Caco-2 (cell line): ENCODE measurements around the gene AHDC1. TPM values are rescaled to one million over a fixed set of nuclear protein-coding genes. Genes with fewer than 3 reads are reported as not detected.
"Not testable (repeated sequence)": the region's sequence is repeated elsewhere in the genome, so short reads cannot be mapped to it uniquely, and the experiment has no call there.

Source experiments
- BruUV-seq: library from RNA; stranded (reverse); fragments of 400-500 nt; replicated peaks from 2 replicates; lab custom pipeline; 2021; lab: Mats Ljungman, UMichigan
- CTCF ChIA-PET: fragments of 300-600 bp; sonication (Branson Sonifier 250); formaldehyde crosslinking; loops from one replicate; lab custom pipeline; 2022; ENCODE audit warnings: antibody characterized with exemption; lab: Charles Lee
- POLR2A ChIA-PET: fragments of 300-600 bp; sonication (Branson Sonifier 250); formaldehyde crosslinking; loops from one replicate; lab custom pipeline; 2022; ENCODE audit warnings: antibody characterized with exemption; lab: Charles Lee
- DNase-seq, 2 experiments: peaks; one replicate each; pipeline versions ENCODE4 v3.0.0 to v3.0.0-alpha.2; 2020 to 2022
- H3K27me3 ChIP-seq: replicated peaks from 2 replicates; pipeline ENCODE4 v1.6.0; 2011; ENCODE audit warnings: low read length; ENCODE audit not compliant: control insufficient read depth, insufficient read depth
- H3K36me3 ChIP-seq: 2 replicates; pipeline ENCODE4 v1.5.1; 2011; ENCODE audit warnings: low read length; ENCODE audit not compliant: control insufficient read depth, insufficient read depth
- H3K4me1 ChIP-seq: fragments of 250-450 bp; sonication (Bioruptor Pico); 2 replicates; pipeline ENCODE4 v1.5.1; 2020; ENCODE audit warnings: mild to moderate bottlenecking
- H3K4me3 ChIP-seq: 2 replicates; pipeline ENCODE4 v1.5.1; 2011; ENCODE audit warnings: low read depth, mild to moderate bottlenecking, control low read depth, low read length
- H3K9me3 ChIP-seq: fragments of 250-450 bp; sonication (Bioruptor Pico); 2 replicates; pipeline ENCODE4 v1.5.1; 2020; ENCODE audit warnings: mild to moderate bottlenecking, moderate library complexity
- H3K27ac Mint-ChIP-seq: one replicate; pipeline ENCODE4 v1.8.0; 2022; ENCODE audit warnings: mixed read lengths; ENCODE audit not compliant: unreplicated experiment
- H3K27me3 Mint-ChIP-seq: one replicate; pipeline ENCODE4 v1.8.0; 2022; ENCODE audit warnings: mixed read lengths; ENCODE audit not compliant: insufficient read depth, unreplicated experiment
- H3K36me3 Mint-ChIP-seq: one replicate; pipeline ENCODE4 v1.8.0; 2022; ENCODE audit warnings: mild to moderate bottlenecking, mixed read lengths; ENCODE audit not compliant: insufficient read depth, unreplicated experiment
- H3K4me1 Mint-ChIP-seq: one replicate; pipeline ENCODE4 v1.8.0; 2022; ENCODE audit warnings: low read depth, mixed read lengths; ENCODE audit not compliant: unreplicated experiment
- H3K4me3 Mint-ChIP-seq: one replicate; pipeline ENCODE4 v1.8.0; 2022; ENCODE audit warnings: mild to moderate bottlenecking, moderate library complexity, mixed read lengths; ENCODE audit not compliant: unreplicated experiment
- H3K9me3 Mint-ChIP-seq: one replicate; pipeline ENCODE4 v1.8.0; 2022; ENCODE audit warnings: mixed read lengths; ENCODE audit not compliant: unreplicated experiment
- intact Hi-C: fragments of 100-400 bp; cut with micrococcal nuclease; formaldehyde crosslinking; loops from one replicate; pipeline ENCODE4 v1.10.0; 2022; ENCODE audit not compliant: unreplicated experiment
- total RNA-seq: library from RNA; stranded (reverse); gene quantifications from 2 replicates; pipeline ENCODE4 v1.2.3, GENCODE V29; 2022
- TF ChIP-seq, protein P1 (sequence below), 2 experiments: fragments of 200-600 bp in 1 of 2; IDR thresholded peaks; 1 replicate in 1 of 2; 2 replicates in 1 of 2; pipeline versions ENCODE4 v1.5.1 to v1.8.0; 2011 to 2022; ENCODE audit warnings: antibody characterized with exemption in 1 of 2, control low read depth in 1 of 2, inconsistent platforms in 1 of 2, low read depth in 1 of 2, low read length in 1 of 2, mild to moderate bottlenecking in 1 of 2, moderate library complexity in 1 of 2; ENCODE audit not compliant: insufficient read depth in 1 of 2, severe bottlenecking in 1 of 2, unreplicated experiment in 1 of 2

AHDC1 gene
- total RNA-seq, 1 experiment from 2014 or later, result 17.0 TPM

GRCh38 chr1:27504588-27505419 lies 99.1 kb downstream of the AHDC1 start:
- Mint-ChIP-seq H3K36me3 (no peaks in the 10 kb centered on the region), H3K4me3 (no peak overlapping the region), H3K27me3 (no peaks in the 10 kb centered on the region), H3K4me1 (peaks cover 18% of the 10 kb centered on the region), H3K27ac (peak overlapping the region; percentile 56), H3K9me3 (no peaks in the 10 kb centered on the region)
- TF ChIP-seq, protein P1, sequence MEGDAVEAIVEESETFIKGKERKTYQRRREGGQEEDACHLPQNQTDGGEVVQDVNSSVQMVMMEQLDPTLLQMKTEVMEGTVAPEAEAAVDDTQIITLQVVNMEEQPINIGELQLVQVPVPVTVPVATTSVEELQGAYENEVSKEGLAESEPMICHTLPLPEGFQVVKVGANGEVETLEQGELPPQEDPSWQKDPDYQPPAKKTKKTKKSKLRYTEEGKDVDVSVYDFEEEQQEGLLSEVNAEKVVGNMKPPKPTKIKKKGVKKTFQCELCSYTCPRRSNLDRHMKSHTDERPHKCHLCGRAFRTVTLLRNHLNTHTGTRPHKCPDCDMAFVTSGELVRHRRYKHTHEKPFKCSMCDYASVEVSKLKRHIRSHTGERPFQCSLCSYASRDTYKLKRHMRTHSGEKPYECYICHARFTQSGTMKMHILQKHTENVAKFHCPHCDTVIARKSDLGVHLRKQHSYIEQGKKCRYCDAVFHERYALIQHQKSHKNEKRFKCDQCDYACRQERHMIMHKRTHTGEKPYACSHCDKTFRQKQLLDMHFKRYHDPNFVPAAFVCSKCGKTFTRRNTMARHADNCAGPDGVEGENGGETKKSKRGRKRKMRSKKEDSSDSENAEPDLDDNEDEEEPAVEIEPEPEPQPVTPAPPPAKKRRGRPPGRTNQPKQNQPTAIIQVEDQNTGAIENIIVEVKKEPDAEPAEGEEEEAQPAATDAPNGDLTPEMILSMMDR (IDR thresholded peaks at IDR 0.05; ENCODE audit: insufficient read depth in 1 of 2, low read depth in 1 of 2, low read length in 1 of 2, severe bottlenecking in 1 of 2, unreplicated experiment in 1 of 2), result no peak
- BruUV-seq, result no TSS peak
- ChIA-PET CTCF (interaction anchor here (0.5 to 0.9 kb wide), 3 partner anchors 8 to 208 kb away, joined by 3 to 4 read pairs (median 4); partner anchors contain the start of gene WASF2), POLR2A (interaction anchor here (0.6 to 1.1 kb wide), 2 partner anchors 15 to 37 kb away, joined by 4 read pairs; partner anchors contain the start of gene WASF2)
- intact Hi-C loops, result loop anchor here (2.0 kb wide), 1 partner anchor 24 kb away; no protein-coding TSS in a partner anchor
- Histone ChIP-seq H3K4me1 (peaks cover 18% of the 10 kb centered on the region), H3K9me3 (no peaks in the 10 kb centered on the region), H3K27me3 (no peaks in the 10 kb centered on the region), H3K36me3 (no peaks in the 10 kb centered on the region), H3K4me3 (no peak overlapping the region)
- peak; percentile 47 to 65 for DNase-seq

DNA sequence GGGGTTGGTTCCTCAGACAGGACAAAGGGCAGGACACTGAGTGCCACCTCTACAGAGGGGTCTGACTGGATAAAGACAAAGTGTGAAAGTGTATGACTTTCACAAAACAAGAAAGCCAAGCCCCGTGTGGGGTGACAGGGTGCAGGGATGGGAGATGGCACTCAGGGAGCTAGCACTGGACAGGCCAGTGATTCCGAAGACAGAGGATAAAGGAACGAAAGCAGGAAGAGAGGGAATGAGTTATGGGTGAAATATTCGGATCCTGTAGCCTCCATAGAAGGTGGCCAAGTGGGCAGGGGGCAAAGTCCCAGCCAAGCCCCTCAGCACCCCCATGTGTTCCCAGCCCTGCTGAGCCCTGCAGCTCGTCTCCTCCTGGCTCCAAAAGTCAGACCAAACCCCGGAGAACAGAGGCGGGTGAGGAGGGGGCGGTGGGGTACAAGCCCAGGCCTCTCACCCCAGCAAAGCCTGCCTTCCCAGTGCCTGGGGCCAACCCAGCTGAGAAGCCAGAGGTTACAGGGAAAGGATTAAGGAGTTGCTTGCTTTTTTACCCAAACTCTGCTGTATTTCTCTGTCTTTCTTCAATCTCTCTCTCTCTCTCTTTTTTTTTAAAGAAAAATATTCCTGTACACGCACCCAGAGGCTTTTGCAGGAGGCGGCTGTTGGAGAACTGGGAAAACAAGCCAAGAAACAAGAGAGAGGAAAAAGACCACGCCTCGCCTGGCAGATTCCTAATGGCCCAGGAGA lies 99.9 kb downstream of the AHDC1 start:
- Mint-ChIP-seq H3K36me3 (no peaks in the 10 kb centered on the region), H3K4me3 (no peak overlapping the region), H3K9me3 (no peaks in the 10 kb centered on the region), H3K4me1 (peaks cover 18% of the 10 kb centered on the region), H3K27ac (peak overlapping the region; percentile 56), H3K27me3 (no peaks in the 10 kb centered on the region)
- no TSS peak for BruUV-seq
- Histone ChIP-seq H3K36me3 (no peaks in the 10 kb centered on the region), H3K4me3 (no peak overlapping the region), H3K4me1 (peaks cover 18% of the 10 kb centered on the region), H3K9me3 (no peaks in the 10 kb centered on the region), H3K27me3 (no peaks in the 10 kb centered on the region)
- DNase-seq, result no peak
- CTCF ChIA-PET, result no interaction called here
- TF ChIP-seq, protein P1 (IDR thresholded peaks at IDR 0.05; ENCODE audit: insufficient read depth in 1 of 2, low read depth in 1 of 2, low read length in 1 of 2, severe bottlenecking in 1 of 2, unreplicated experiment in 1 of 2), result no peak
- POLR2A ChIA-PET, result no interaction called here
- intact Hi-C loops, result loop anchor here (2.0 kb wide), 1 partner anchor 25 kb away; no protein-coding TSS in a partner anchor

GRCh38 chr1:27503033-27503432 lies 100.9 kb downstream of the AHDC1 start:
- ChIA-PET POLR2A (no interaction called here), CTCF (no interaction called here)
- no peaks in the 10 kb centered on the region for H3K27me3 Mint-ChIP-seq
- no peaks in the 10 kb centered on the region for H3K36me3 Mint-ChIP-seq
- no peaks in the 10 kb centered on the region for H3K9me3 Mint-ChIP-seq
- H3K27ac Mint-ChIP-seq, result peak overlapping the region; percentile 56
- no peak for DNase-seq
- H3K27me3 ChIP-seq, result no peaks in the 10 kb centered on the region
- no peak overlapping the region for H3K4me3 Mint-ChIP-seq
- no peaks in the 10 kb centered on the region for H3K36me3 ChIP-seq
- H3K9me3 ChIP-seq, result no peaks in the 10 kb centered on the region
- peaks cover 18% of the 10 kb centered on the region for H3K4me1 ChIP-seq
- BruUV-seq, result no TSS peak
- peaks cover 15% of the 10 kb centered on the region for H3K4me1 Mint-ChIP-seq
- intact Hi-C loops, result no loop called here
- TF ChIP-seq, protein P1 (IDR thresholded peaks at IDR 0.05; ENCODE audit: insufficient read depth in 1 of 2, low read depth in 1 of 2, low read length in 1 of 2, severe bottlenecking in 1 of 2, unreplicated experiment in 1 of 2), result no peak
- H3K4me3 ChIP-seq, result no peak overlapping the region

DNA sequence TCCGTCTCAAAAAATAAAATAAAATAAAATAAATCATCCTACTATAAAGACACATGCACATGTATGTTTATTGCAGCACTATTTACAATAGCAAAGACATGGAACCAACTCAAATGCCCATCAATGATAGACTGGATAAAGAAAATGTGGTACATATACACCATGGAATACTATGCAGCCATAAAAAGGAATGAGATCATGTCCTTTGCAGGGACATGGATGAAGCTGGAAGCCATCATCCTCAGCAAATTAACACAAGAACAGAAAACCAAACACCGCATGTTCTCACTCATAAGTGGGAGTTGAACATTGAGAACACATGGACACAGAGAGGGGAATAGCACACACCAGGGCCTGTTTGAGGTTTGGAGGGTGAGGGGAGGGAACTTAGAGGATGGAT lies 102.8 kb downstream of the AHDC1 start:
- BruUV-seq, POLR2A ChIA-PET, intact Hi-C loops, H3K36me3 Mint-ChIP-seq, CTCF ChIA-PET, DNase-seq, H3K27me3 Mint-ChIP-seq, H3K9me3 ChIP-seq, H3K4me3 ChIP-seq, H3K36me3 ChIP-seq, H3K9me3 Mint-ChIP-seq, H3K27me3 ChIP-seq, H3K4me3 Mint-ChIP-seq, H3K27ac Mint-ChIP-seq: not testable (repeated sequence)
- H3K4me1 ChIP-seq, result peaks cover 22% of the 10 kb centered on the region
- H3K4me1 Mint-ChIP-seq, result peaks cover 19% of the 10 kb centered on the region
